ENCODE measurements around the gene FSD1L. TPM values are rescaled to one million over a fixed set of nuclear protein-coding genes. Genes with fewer than 3 reads are reported as not detected.

FSD1L gene
- total and polyA plus RNA-seq, 2 of the 13 experiments (the other 11 are each of a cell fraction or from before 2014, with no cell fraction given), result 4.1 to 5.1 TPM

DNA sequence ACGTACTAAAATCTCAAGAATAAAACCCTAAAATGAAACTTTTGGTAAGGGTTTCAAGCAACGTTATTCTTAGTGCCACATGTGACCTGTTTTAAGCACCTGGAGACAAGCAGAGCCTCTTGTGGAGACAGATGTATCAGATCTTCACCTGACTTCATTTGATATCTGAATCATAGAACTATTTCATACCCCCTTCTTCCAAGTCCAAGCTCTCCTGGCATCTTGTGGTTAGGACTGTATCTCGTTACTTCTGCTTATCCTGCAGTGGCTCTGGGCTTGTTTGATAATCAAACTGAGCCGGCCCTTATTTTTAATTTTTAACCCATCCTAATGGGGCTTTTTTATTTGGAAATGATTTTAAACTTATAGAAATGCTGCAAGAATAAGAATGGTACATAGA is 11.1 kb upstream of the FSD1L start (continued):
- no peak for TF ChIP-seq ZNF703 (CRISPR knock-in tag; IDR thresholded peaks at IDR 0.05; ENCODE audit: borderline replicate concordance)
- TF ChIP-seq HNF4G (IDR thresholded peaks at IDR 0.05; ENCODE audit: borderline replicate concordance, low read depth, low read length), result no peak
- TF ChIP-seq HNF4G (CRISPR knock-in tag; IDR thresholded peaks at IDR 0.05; ENCODE audit: borderline replicate concordance, low read depth), result no peak
- TF ChIP-seq GPN1 (CRISPR knock-in tag; IDR thresholded peaks at IDR 0.05; ENCODE audit: borderline replicate concordance), result no peak
- TF ChIP-seq SMAD3 (CRISPR knock-in tag; IDR thresholded peaks at IDR 0.05), result no peak
- TF ChIP-seq NFKBIZ (CRISPR knock-in tag; IDR thresholded peaks at IDR 0.05), result no peak
- TF ChIP-seq ZNF136 (CRISPR knock-in tag; IDR thresholded peaks at IDR 0.05; ENCODE audit: low read depth), result no peak
- TF ChIP-seq, protein P1, sequence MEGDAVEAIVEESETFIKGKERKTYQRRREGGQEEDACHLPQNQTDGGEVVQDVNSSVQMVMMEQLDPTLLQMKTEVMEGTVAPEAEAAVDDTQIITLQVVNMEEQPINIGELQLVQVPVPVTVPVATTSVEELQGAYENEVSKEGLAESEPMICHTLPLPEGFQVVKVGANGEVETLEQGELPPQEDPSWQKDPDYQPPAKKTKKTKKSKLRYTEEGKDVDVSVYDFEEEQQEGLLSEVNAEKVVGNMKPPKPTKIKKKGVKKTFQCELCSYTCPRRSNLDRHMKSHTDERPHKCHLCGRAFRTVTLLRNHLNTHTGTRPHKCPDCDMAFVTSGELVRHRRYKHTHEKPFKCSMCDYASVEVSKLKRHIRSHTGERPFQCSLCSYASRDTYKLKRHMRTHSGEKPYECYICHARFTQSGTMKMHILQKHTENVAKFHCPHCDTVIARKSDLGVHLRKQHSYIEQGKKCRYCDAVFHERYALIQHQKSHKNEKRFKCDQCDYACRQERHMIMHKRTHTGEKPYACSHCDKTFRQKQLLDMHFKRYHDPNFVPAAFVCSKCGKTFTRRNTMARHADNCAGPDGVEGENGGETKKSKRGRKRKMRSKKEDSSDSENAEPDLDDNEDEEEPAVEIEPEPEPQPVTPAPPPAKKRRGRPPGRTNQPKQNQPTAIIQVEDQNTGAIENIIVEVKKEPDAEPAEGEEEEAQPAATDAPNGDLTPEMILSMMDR (CRISPR knock-in tag; IDR thresholded peaks at IDR 0.05), result no peak

DNA sequence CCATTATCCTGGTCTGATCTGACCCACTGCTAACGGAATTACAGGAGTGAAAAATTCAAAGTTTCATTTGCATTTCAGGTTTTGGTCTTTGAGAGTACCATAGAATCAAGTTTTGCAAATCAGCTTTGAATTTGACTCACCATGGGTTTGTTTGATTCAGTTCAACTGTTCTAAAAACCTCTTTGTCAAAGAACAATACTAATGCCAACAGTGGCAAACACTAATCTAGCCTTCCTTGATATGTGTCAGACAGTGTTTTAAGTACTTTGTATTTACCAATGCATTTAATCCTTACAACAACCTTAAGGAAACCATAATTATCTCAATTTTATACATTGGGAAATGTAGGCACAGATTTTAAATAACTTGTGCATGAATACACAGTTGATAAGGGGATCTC is 10.1 kb upstream of the FSD1L start:
- H3K9ac ChIP-seq (ENCODE audit: insufficient read depth, low read depth, low read length), result no peak overlapping the region
- H3K79me2 ChIP-seq (ENCODE audit: insufficient read depth, low read length), result no peaks in the 10 kb centered on the region
- H3K4me1 ChIP-seq (ENCODE audit: insufficient read depth, low read length), result peaks cover 33% of the 10 kb centered on the region
- TF ChIP-seq SAFB2 (CRISPR knock-in tag; IDR thresholded peaks at IDR 0.05; ENCODE audit: borderline replicate concordance, low read depth) (no peak), MAFK (conservative IDR thresholded peaks at IDR 0.05 in 1 of 2, IDR thresholded peaks at IDR 0.05 in 1 of 2; ENCODE audit: low read length in 2 of 2) (no peak), ATF7 (IDR thresholded peaks at IDR 0.05) (no peak), ATF7 (CRISPR knock-in tag; IDR thresholded peaks at IDR 0.05) (no peak), HNF4A (CRISPR knock-in tag; IDR thresholded peaks at IDR 0.05) (no peak), SALL1 (CRISPR knock-in tag; IDR thresholded peaks at IDR 0.05) (no peak), PRMT3 (CRISPR knock-in tag; IDR thresholded peaks at IDR 0.05; ENCODE audit: borderline replicate concordance, low read depth) (no peak)
- CTCF ChIA-PET (ENCODE audit: low intra/inter-chr PET ratio, low total read pairs), result no interaction called here
- in situ Hi-C loops (cut with HindIII; ENCODE audit: extremely low pct_ligation_motif_present, low pct_unique_long_range_greater_than_20kb) (no loop called here), intact Hi-C loops (cut with micrococcal nuclease; ENCODE audit: unreplicated experiment) (no loop called here)
- BruUV-seq (replicated peaks), result no TSS peak
- ATAC-seq, result no peak
- no peak overlapping the region for H3K4me2 ChIP-seq (ENCODE audit: low read depth, low read length)
- H3K9me3 ChIP-seq (ENCODE audit: low read length), result 0 out of 2 replicates have a peak, but pooled peaks cover 7% of the 10 kb centered on the region
- POLR2A ChIA-PET, result no interaction called here
- H3K4me3 ChIP-seq (replicated peaks in 1 of 3; ENCODE audit: insufficient read depth in 1 of 3, low read depth in 2 of 3, low read length in 3 of 3), result no peak overlapping the region
- H3K27ac ChIP-seq (ENCODE audit: extremely low read length, insufficient read depth, low read length), result no peak overlapping the region
- H3K36me3 ChIP-seq (replicated peaks in 1 of 2; ENCODE audit: control insufficient read depth in 1 of 2, insufficient read depth in 2 of 2, low read length in 2 of 2), result no peaks in the 10 kb centered on the region
- no peak overlapping the region for H2AFZ ChIP-seq (ENCODE audit: low read length)
- DNase-seq (ENCODE audit: low spot score), result no peak
- WGBS (ENCODE audit: low lambda C conversion rate), result 91% methylated on average over 1 of the region's 1 CpG
- no peaks in the 10 kb centered on the region for H3K27me3 ChIP-seq (ENCODE audit: control insufficient read depth in 1 of 2, insufficient read depth in 2 of 2, low read length in 2 of 2)
- no peak for FAIRE-seq
- H4K20me1 ChIP-seq (ENCODE audit: insufficient read depth, low read length), result no peaks in the 10 kb centered on the region

All from HepG2 (cell line).